Mesendoderm (in vitro differentiated cells): ENCODE measurements around the gene SH3BP4.

Experiments
- DNase-seq: peaks from one replicate; pipeline ENCODE4 v3.0.0; 2013
- H2AK5ac ChIP-seq: 2 replicates; pipeline ENCODE4 v1.6.1; 2013; ENCODE audit warnings: low read length, inconsistent platforms
- H2BK120ac ChIP-seq: 2 replicates; pipeline ENCODE4 v1.6.1; 2013; ENCODE audit warnings: low read depth, mild to moderate bottlenecking, low read length, moderate library complexity, mixed read lengths
- H2BK15ac ChIP-seq: replicated peaks from 2 replicates; pipeline ENCODE4 v1.6.1; 2013; ENCODE audit warnings: low read depth, mild to moderate bottlenecking, moderate library complexity
- H2BK5ac ChIP-seq: 2 replicates; pipeline ENCODE4 v1.6.1; 2013; ENCODE audit warnings: low read length, inconsistent platforms
- H3K18ac ChIP-seq: 2 replicates; pipeline ENCODE4 v1.6.1; 2013; ENCODE audit warnings: mild to moderate bottlenecking, low read length, mixed read lengths
- H3K23ac ChIP-seq: one replicate; pipeline ENCODE4 v1.6.1; 2013; ENCODE audit warnings: low read length
- H3K27ac ChIP-seq: 2 replicates; pipeline ENCODE4 v1.5.1; 2013; ENCODE audit warnings: low read depth, mild to moderate bottlenecking, inconsistent platforms, low read length, moderate library complexity
- H3K27me3 ChIP-seq: 2 replicates; pipeline ENCODE4 v1.6.1; 2013; ENCODE audit warnings: low read length, control low read depth, mild to moderate bottlenecking, inconsistent platforms; ENCODE audit not compliant: insufficient read depth, poor library complexity
- H3K36me3 ChIP-seq: 2 replicates; pipeline ENCODE4 v1.6.1; 2013; ENCODE audit warnings: low read length, inconsistent platforms; ENCODE audit not compliant: control insufficient read depth, insufficient read depth
- H3K4ac ChIP-seq: one replicate; pipeline ENCODE4 v1.6.1; 2013; ENCODE audit warnings: low read depth, mild to moderate bottlenecking, low read length, moderate library complexity
- H3K4me1 ChIP-seq: 2 replicates; pipeline ENCODE4 v1.6.1; 2013; ENCODE audit warnings: low read depth, low read length, inconsistent platforms; ENCODE audit not compliant: control insufficient read depth
- H3K4me2 ChIP-seq: 2 replicates; pipeline ENCODE4 v1.6.1; 2013; ENCODE audit warnings: low read length
- H3K4me3 ChIP-seq: 2 replicates; pipeline ENCODE4 v1.5.1; 2013; ENCODE audit warnings: mild to moderate bottlenecking, low read length
- H3K56ac ChIP-seq: one replicate; pipeline ENCODE4 v1.6.1; 2013; ENCODE audit warnings: low read length
- H3K79me1 ChIP-seq: 2 replicates; pipeline ENCODE4 v1.6.1; 2013; ENCODE audit warnings: low read length, inconsistent platforms
- H3K79me2 ChIP-seq: 2 replicates; pipeline ENCODE4 v1.6.1; 2013; ENCODE audit warnings: mild to moderate bottlenecking, low read length; ENCODE audit not compliant: control insufficient read depth, insufficient read depth
- H3K9ac ChIP-seq: 2 replicates; pipeline ENCODE4 v1.6.1; 2013; ENCODE audit warnings: low read length, inconsistent platforms
- H4K5ac ChIP-seq: one replicate; pipeline ENCODE4 v1.6.1; 2013; ENCODE audit warnings: low read length
- H4K8ac ChIP-seq: one replicate; pipeline ENCODE4 v1.6.1; 2013; ENCODE audit warnings: low read depth, mild to moderate bottlenecking, control low read depth, low read length, moderate library complexity
- WGBS: extraction: QIAGEN DNeasy Blood & Tissue Kit; methylation state at CpG from one replicate; pipeline ENCODE4 v1.1.7; 2013; ENCODE audit warnings: low lambda C conversion rate, missing lambda C conversion rate; ENCODE audit not compliant: insufficient coverage; ENCODE audit errors: extremely low coverage; 5-methylcytosine and 5-hydroxymethylcytosine counted together

The SH3BP4 gene

DNA sequence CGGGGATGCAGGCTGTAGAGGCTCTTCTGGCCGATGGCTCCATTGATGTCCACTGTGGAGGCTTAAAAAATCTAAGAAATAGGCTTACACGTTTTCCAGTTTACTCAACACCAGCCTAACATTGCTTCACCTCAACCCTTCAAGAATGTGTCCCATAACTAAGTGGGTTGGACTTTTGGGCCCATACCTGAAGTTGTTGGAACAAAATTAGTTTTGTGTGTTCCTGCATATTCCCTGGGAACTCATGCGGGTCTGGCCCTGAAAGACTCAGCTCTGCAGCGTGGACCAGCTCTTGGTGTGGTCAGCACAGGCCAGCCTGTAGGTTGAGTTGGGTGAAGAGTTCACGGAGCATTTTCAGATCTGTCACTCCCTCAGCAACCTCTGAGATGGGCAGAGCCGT, 38.5 kb downstream of the SH3BP4 start:
- H3K36me3 ChIP-seq, result no peaks in the 10 kb centered on the region
- H2AK5ac ChIP-seq, result no peak overlapping the region
- no peak overlapping the region for H2BK15ac ChIP-seq
- H3K18ac ChIP-seq, result no peak overlapping the region
- peaks cover 60% of the 10 kb centered on the region for H3K79me1 ChIP-seq
- no peak overlapping the region for H3K9ac ChIP-seq
- no peak overlapping the region for H4K5ac ChIP-seq
- H2BK120ac ChIP-seq, result no peak overlapping the region
- no peak overlapping the region for H2BK5ac ChIP-seq
- no peak overlapping the region for H3K4me3 ChIP-seq
- no peak overlapping the region for H3K4me2 ChIP-seq
- H3K4ac ChIP-seq, result no peak overlapping the region
- no peak for DNase-seq
- WGBS, result no CpG with 5 or more reads among the region's 7 CpGs
- peaks cover 17% of the 10 kb centered on the region for H3K4me1 ChIP-seq
- H3K79me2 ChIP-seq, result peaks cover 81% of the 10 kb centered on the region
- H4K8ac ChIP-seq, result no peak overlapping the region
- H3K56ac ChIP-seq, result no peak overlapping the region
- no peak overlapping the region for H3K23ac ChIP-seq
- no peak overlapping the region for H3K27ac ChIP-seq
- no peaks in the 10 kb centered on the region for H3K27me3 ChIP-seq

DNA sequence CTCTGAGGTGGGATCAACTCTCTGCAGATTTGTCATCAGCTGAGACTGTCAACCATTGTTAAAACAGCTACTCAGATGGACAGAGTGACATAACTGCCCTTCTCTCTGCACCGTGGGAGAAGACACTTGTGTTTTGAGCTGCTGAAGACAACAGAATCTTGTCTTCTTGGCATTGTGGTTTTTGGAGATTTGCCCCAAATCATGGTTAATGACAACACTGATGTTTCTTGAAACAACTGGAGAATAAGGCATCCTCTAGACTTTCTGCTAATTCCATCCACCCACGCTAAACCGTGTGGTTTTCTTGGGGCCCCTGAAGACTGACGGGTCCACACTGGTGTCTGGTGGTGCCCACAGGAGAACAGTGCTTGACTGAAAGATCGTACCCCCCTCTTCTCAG, 39.5 kb downstream of the SH3BP4 start:
- no peak for DNase-seq
- Histone ChIP-seq H3K9ac (no peak overlapping the region), H3K23ac (no peak overlapping the region), H3K4ac (no peak overlapping the region), H3K4me2 (no peak overlapping the region), H3K4me1 (peaks cover 14% of the 10 kb centered on the region), H3K79me2 (peaks cover 78% of the 10 kb centered on the region), H3K18ac (no peak overlapping the region), H3K27me3 (no peaks in the 10 kb centered on the region), H2BK5ac (no peak overlapping the region), H4K8ac (no peak overlapping the region), H3K79me1 (peaks cover 55% of the 10 kb centered on the region), H2AK5ac (no peak overlapping the region), H4K5ac (no peak overlapping the region), H3K4me3 (no peak overlapping the region), H3K27ac (no peak overlapping the region), H2BK15ac (no peak overlapping the region), H3K36me3 (no peaks in the 10 kb centered on the region), H2BK120ac (no peak overlapping the region), H3K56ac (no peak overlapping the region)
- WGBS, result no CpG with 5 or more reads among the region's 5 CpGs

DNA sequence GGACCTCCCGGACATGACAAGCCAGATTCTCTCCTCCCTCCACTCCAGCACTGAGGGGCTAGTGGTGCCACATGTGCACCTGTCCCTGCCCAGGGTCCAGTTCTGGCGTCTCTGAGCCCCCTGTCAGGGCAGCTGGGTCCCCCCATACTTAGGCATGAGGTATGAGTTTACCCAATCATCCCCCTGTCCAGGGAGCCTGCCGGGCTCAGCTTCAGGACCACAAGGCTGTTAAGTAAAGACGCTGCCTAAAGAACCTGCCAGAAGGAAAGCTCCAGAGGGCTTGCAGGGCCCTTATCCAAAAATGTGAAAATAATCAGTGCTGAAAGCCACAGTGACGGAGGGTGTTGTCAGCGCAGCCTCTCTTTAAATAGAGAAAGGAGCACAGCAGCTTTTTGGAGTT, 40.0 kb downstream of the SH3BP4 start:
- Histone ChIP-seq H3K79me1 (peaks cover 55% of the 10 kb centered on the region), H2BK15ac (no peak overlapping the region), H3K36me3 (no peaks in the 10 kb centered on the region), H3K27ac (no peak overlapping the region), H4K8ac (no peak overlapping the region), H3K4me3 (no peak overlapping the region), H3K23ac (no peak overlapping the region), H2BK120ac (no peak overlapping the region), H3K4ac (no peak overlapping the region), H3K56ac (no peak overlapping the region), H2BK5ac (no peak overlapping the region), H3K4me1 (peaks cover 16% of the 10 kb centered on the region), H3K9ac (no peak overlapping the region), H2AK5ac (no peak overlapping the region), H3K4me2 (no peak overlapping the region), H3K79me2 (peaks cover 78% of the 10 kb centered on the region), H4K5ac (no peak overlapping the region), H3K18ac (peak overlapping the region; percentile 29), H3K27me3 (no peaks in the 10 kb centered on the region)
- WGBS, result no CpG with 5 or more reads among the region's 6 CpGs
- DNase-seq, result no peak

DNA sequence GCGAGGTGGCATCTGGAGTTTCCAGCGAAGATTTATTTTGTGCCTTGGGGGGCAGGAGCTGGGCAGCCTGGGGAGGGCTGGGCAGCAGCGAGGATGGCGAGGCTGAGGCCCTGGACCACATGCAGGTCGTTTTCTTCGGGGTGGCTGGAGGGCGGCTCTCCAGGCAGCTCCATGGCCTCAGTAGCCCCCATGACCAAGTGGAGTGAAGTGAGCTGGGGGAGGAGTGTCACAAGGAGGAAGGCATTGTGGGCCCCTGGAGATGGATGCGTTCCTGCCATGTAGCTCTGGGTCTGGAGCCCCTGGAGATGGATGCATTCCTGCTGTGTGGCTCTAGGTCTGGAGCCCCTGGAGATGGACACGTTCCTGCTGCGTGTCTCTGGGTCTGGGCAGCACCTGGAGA, 40.4 kb downstream of the SH3BP4 start:
- Histone ChIP-seq H2BK15ac (no peak overlapping the region), H2BK120ac (no peak overlapping the region), H4K5ac (no peak overlapping the region), H4K8ac (no peak overlapping the region), H2BK5ac (no peak overlapping the region), H3K79me1 (peaks cover 51% of the 10 kb centered on the region), H3K18ac (no peak overlapping the region), H3K27ac (no peak overlapping the region), H3K27me3 (no peaks in the 10 kb centered on the region), H3K4me1 (peaks cover 16% of the 10 kb centered on the region), H3K36me3 (no peaks in the 10 kb centered on the region), H3K4me3 (no peak overlapping the region), H3K9ac (no peak overlapping the region), H3K4ac (no peak overlapping the region), H3K79me2 (peaks cover 76% of the 10 kb centered on the region), H3K56ac (no peak overlapping the region), H2AK5ac (no peak overlapping the region), H3K4me2 (no peak overlapping the region), H3K23ac (no peak overlapping the region)
- no peak for DNase-seq
- WGBS, result no CpG with 5 or more reads among the region's 10 CpGs

DNA sequence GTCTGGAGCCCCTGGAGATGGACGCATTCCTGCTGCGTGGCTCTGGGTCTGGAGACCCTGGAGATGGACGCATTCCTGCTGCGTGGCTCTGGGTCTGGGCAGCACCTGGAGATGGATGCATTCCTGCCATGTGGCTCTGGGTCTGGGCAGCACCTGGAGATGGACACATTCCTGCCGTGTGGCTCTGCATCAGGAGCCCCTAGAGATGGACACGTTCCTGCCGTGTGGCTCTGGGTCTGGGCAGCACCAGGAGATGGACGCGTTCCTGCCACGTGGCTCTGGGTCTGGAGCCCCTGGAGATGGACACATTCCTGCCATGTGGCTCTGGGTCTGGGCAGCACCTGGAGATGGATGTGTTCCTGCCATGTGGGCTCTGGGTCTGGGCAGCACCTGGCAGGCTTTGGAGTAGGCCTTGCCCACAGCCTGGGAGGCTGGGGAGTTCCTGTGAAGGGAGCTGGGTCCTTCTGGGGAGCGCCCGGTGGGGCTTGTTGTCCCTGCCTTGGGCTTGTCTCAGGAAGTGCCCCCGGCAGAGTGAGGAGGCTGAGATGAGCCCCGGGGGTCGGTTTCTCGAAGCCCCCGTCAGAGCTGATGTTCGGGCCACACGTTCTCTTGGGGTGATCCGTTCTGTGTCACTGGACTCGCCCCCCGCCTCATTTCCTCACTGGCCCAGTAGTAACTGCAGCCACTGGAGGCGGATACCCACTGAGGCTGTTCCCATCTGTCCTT, 41.0 kb downstream of the SH3BP4 start:
- no peak overlapping the region for H3K4me3 ChIP-seq
- no peaks in the 10 kb centered on the region for H3K27me3 ChIP-seq
- no peak overlapping the region for H3K23ac ChIP-seq
- no peak overlapping the region for H3K9ac ChIP-seq
- peaks cover 16% of the 10 kb centered on the region for H3K4me1 ChIP-seq
- DNase-seq, result no peak
- H3K4me2 ChIP-seq, result no peak overlapping the region
- H3K56ac ChIP-seq, result no peak overlapping the region
- no peak overlapping the region for H3K18ac ChIP-seq
- WGBS, result no CpG with 5 or more reads among the region's 23 CpGs
- H2BK5ac ChIP-seq, result no peak overlapping the region
- no peak overlapping the region for H4K8ac ChIP-seq
- no peak overlapping the region for H2BK15ac ChIP-seq
- H3K79me1 ChIP-seq, result peaks cover 50% of the 10 kb centered on the region
- H2BK120ac ChIP-seq, result no peak overlapping the region
- no peak overlapping the region for H4K5ac ChIP-seq
- no peak overlapping the region for H2AK5ac ChIP-seq
- H3K27ac ChIP-seq, result no peak overlapping the region
- peaks cover 72% of the 10 kb centered on the region for H3K79me2 ChIP-seq
- no peak overlapping the region for H3K4ac ChIP-seq
- no peaks in the 10 kb centered on the region for H3K36me3 ChIP-seq

DNA sequence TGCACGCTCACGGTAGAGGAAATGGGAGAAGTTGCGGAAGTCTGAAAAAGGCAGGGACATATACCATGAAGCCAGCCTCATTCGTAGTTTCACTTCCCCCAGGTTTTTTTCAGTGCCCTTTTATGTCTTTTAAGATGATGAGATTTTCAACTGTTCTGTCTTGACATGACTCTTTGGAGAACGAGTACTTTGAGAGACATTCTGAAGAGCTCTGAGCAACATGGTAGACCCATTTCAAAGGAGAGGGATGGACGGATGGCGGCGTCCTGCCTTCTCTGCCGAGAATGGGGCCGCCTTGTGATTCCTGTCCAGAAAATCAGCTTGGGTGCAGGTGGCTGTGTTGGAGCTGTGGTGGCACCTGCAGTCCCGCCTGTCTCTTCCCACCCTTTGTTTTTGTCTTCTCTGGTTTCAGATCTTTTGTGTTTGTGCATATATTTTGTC, 41.7 kb downstream of the SH3BP4 start:
- Histone ChIP-seq H3K27ac (no peak overlapping the region), H3K4me2 (no peak overlapping the region), H3K9ac (no peak overlapping the region), H3K4me3 (no peak overlapping the region), H3K79me1 (peaks cover 49% of the 10 kb centered on the region), H4K8ac (no peak overlapping the region), H3K18ac (peak overlapping the region; percentile 5), H3K4me1 (peaks cover 16% of the 10 kb centered on the region), H3K27me3 (no peaks in the 10 kb centered on the region), H2BK15ac (no peak overlapping the region), H2BK120ac (no peak overlapping the region), H4K5ac (no peak overlapping the region), H3K56ac (no peak overlapping the region), H2AK5ac (no peak overlapping the region), H3K36me3 (no peaks in the 10 kb centered on the region), H3K23ac (no peak overlapping the region), H3K4ac (no peak overlapping the region), H2BK5ac (no peak overlapping the region), H3K79me2 (peaks cover 66% of the 10 kb centered on the region)
- no peak for DNase-seq
- no CpG with 5 or more reads among the region's 11 CpGs for WGBS
